Measurements from ENCODE around the gene CFAP97D2.

CFAP97D2 gene

GRCh38 chr13:114164053-114164452 is 15.0 kb upstream of the CFAP97D2 start:
- TF ChIP-seq ZFX (IDR thresholded peaks at IDR 0.05; ENCODE audit: borderline replicate concordance), result no peak
- no peak for TF ChIP-seq CTCF (IDR thresholded peaks at IDR 0.05)
- no peak overlapping the region for H3K27ac ChIP-seq

DNA sequence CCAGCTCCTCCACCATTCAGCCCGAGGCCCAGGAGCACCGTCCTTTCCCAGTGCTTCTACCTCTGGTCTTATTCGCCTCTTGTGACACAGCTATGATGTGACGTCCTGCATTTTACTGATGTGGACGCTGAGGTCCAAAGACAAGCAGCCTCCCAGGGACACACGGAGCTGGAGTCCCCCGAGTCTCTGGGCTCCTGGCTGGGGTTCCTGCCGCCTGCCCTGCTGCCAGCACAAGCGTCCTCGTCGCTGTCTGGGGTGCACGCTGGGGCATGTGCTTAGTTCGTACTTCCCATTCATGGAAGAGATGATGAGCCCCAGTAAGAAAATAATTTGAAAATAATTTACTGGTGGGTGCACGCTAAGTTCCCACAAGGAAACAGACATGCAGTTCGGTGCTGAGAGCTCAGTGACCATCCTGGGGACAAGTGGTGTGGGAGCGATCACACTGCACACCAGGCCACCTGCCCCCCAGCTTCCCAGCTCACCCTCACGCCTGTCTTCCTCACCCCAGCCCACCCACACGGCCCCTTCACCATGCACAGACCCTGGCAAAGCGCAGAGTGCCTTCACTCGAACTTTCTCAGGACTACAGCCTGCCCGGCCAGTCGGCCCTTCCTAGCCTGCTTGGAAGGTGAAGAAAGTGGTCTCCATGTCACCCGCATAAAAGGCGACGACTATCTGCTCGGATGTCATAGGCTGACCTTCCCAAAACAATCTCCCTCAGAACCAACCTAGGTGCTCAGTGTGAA is 14.2 kb upstream of the CFAP97D2 start:
- no peak overlapping the region for H3K27ac ChIP-seq
- TF ChIP-seq CTCF (IDR thresholded peaks at IDR 0.05) (no peak), ZFX (IDR thresholded peaks at IDR 0.05; ENCODE audit: borderline replicate concordance) (no peak)

- TF ChIP-seq CTCF (IDR thresholded peaks at IDR 0.05), result no peak
- no peak for TF ChIP-seq ZFX (IDR thresholded peaks at IDR 0.05; ENCODE audit: borderline replicate concordance)
- H3K27ac ChIP-seq, result no peak overlapping the region
Observed at GRCh38 chr13:114166381-114167131, 12.5 kb upstream of the CFAP97D2 start.

- TF ChIP-seq CTCF (IDR thresholded peaks at IDR 0.05) (no peak), ZFX (IDR thresholded peaks at IDR 0.05; ENCODE audit: borderline replicate concordance) (no peak)
- no peak overlapping the region for H3K27ac ChIP-seq
Observed at GRCh38 chr13:114167426-114167825, 11.6 kb upstream of the CFAP97D2 start.

DNA sequence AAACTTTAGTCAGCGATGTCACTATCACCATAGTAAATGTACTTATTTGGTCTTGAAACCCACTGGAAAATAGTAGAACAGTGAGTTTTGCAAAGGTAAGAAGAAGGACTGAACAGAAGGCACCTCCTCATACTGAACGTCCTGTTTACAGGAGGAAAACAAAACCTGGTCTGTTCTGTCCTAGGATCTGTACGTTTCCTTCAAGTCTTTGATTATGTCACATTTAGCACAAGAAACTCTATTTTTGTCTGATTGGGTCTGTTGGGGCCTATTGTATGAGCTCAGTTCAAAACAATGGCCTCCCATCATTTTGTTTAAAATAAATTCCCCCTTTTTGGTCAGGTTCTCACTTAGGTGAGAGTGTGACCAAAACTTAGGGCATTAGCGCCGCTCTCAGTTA is 11.2 kb upstream of the CFAP97D2 start:
- TF ChIP-seq ZFX (IDR thresholded peaks at IDR 0.05; ENCODE audit: borderline replicate concordance) (no peak), CTCF (IDR thresholded peaks at IDR 0.05) (no peak)

DNA sequence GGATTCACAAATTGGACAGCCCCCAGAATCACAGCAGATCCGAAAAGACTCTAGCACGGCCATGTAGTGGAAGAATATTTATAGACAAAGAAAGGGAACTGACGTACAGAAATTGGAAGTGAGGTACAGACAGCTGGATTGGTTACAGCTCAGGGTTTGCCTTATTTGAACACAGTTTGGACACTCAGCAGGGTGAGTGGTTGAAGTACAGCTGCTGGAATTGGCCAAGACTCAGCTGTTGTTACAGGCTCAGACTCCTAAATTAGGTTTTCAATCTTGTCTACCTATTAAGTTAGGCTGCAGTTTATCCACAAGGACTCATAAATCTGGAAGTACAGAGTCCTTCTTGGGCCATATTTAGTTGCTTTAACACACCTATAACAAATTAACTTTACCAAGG is 5.8 kb upstream of the CFAP97D2 start:
- TF ChIP-seq CTCF (IDR thresholded peaks at IDR 0.05) (no peak), ZFX (IDR thresholded peaks at IDR 0.05; ENCODE audit: borderline replicate concordance) (no peak)
- H3K27ac ChIP-seq, result no peak overlapping the region

More for the DNA sequence above, 11.2 kb upstream of the CFAP97D2 start:
- no peak overlapping the region for H3K27ac ChIP-seq

DNA sequence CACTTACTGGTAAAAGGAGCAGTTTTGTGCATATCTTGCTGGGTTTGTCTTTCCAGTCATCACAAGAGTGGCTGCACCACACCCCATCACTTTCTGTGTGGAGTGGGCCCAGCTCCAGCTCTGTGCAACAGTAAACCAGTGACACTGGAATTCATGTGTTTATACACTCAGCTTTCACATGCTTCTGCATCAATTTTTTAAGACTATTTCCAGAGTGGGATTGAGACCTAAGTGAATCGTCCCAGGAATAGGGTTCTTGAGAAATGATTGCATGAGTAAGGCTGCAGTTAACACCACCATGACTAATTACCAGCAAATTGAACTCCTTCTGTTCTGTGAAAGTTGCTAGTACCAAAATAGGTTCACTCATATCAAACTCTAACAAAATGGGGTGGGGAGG is 5.3 kb upstream of the CFAP97D2 start:
- H3K27ac ChIP-seq, result no peak overlapping the region
- no peak for TF ChIP-seq CTCF (IDR thresholded peaks at IDR 0.05)
- TF ChIP-seq ZFX (IDR thresholded peaks at IDR 0.05; ENCODE audit: borderline replicate concordance), result no peak

Measured in 22Rv1 (cell line).